Endothelial cell of umbilical vein (primary cell): Measurements from ENCODE around the gene ISX. TPM values are rescaled to one million over a fixed set of nuclear protein-coding genes. Genes with fewer than 3 reads are reported as not detected.

ENCODE experiments used
- BruUV-seq: library from RNA; stranded (reverse); fragments of 400-500 nt; replicated peaks from 2 replicates; lab custom pipeline; 2021; lab: Mats Ljungman, UMichigan
- CTCF ChIA-PET: fragments of 300-600, 350-600 bp; sonication (Branson Sonifier 250); formaldehyde crosslinking; loops from one replicate; lab custom pipeline; 2021; ENCODE audit warnings: antibody characterized with exemption, inconsistent platforms; lab: Charles Lee
- POLR2A ChIA-PET: fragments of 300-600, 350-600 bp; sonication (Branson Sonifier 250); formaldehyde crosslinking; loops from one replicate; lab custom pipeline; 2021; ENCODE audit warnings: antibody characterized with exemption, inconsistent platforms; lab: Charles Lee
- DNase-seq: peaks from one replicate; pipeline ENCODE4 v3.0.0-alpha.2; 2011; ENCODE audit warnings: low read depth, low spot score
- FAIRE-seq: peaks from 2 replicates; lab custom pipeline; 2011; peaks lifted over from hg19 to GRCh38; lab: Jason Lieb, UNC
- H2AFZ ChIP-seq: 2 replicates; pipeline ENCODE4 v1.6.0; 2012; ENCODE audit warnings: low read depth, low read length, control low read depth, inconsistent platforms
- H3K27ac ChIP-seq: 2 replicates; pipeline ENCODE4 v1.5.1; 2011; ENCODE audit warnings: low read depth, mild to moderate bottlenecking, control low read depth, low read length, moderate library complexity; ENCODE audit not compliant: insufficient read depth
- H3K27me3 ChIP-seq, 2 experiments: 2 replicates each; pipeline versions ENCODE4 v1.6.0 to v1.6.1; 2011; ENCODE audit warnings: low read length in 2 of 2, mixed read lengths in 1 of 2; ENCODE audit not compliant: control insufficient read depth in 2 of 2, insufficient read depth in 2 of 2
- H3K36me3 ChIP-seq, 2 experiments: 2 replicates in 1 of 2; 3 replicates in 1 of 2; pipeline ENCODE4 v1.5.1; 2011; ENCODE audit warnings: low read length in 2 of 2, mild to moderate bottlenecking in 1 of 2, moderate library complexity in 1 of 2; ENCODE audit not compliant: control insufficient read depth in 2 of 2, insufficient read depth in 2 of 2; ENCODE audit errors: extremely low read depth in 1 of 2
- H3K4me1 ChIP-seq: 3 replicates; pipeline ENCODE4 v1.5.1; 2011; ENCODE audit warnings: mild to moderate bottlenecking, low read length; ENCODE audit not compliant: control insufficient read depth, insufficient read depth; ENCODE audit errors: extremely low read depth
- H3K4me2 ChIP-seq: 2 replicates; pipeline ENCODE4 v1.6.1; 2011; ENCODE audit warnings: low read length, control low read depth, mixed read lengths; ENCODE audit not compliant: insufficient read depth
- H3K4me3 ChIP-seq, 3 experiments: fragments of 200-600 bp in 1 of 3; sonication (generic), shearing (Covaris generic) in 1 of 3; replicated peaks in 1 of 3; 2 replicates each; pipeline ENCODE4 v1.5.1; 2011 to 2016; ENCODE audit warnings: control low read depth in 3 of 3, low read length in 3 of 3, mild to moderate bottlenecking in 2 of 3, inconsistent platforms in 1 of 3, low read depth in 1 of 3, moderate library complexity in 1 of 3; ENCODE audit not compliant: insufficient read depth in 1 of 3
- H3K79me2 ChIP-seq: 2 replicates; pipeline ENCODE4 v1.6.0; 2012; ENCODE audit warnings: low read length, inconsistent platforms; ENCODE audit not compliant: control insufficient read depth, insufficient read depth
- H3K9ac ChIP-seq: replicated peaks from 2 replicates; pipeline ENCODE3; 2011; ENCODE audit warnings: low read length, control low read depth; ENCODE audit not compliant: insufficient read depth; ENCODE audit errors: extremely low read depth
- H3K9me1 ChIP-seq: replicated peaks from 3 replicates; pipeline ENCODE4 v1.6.0; 2011; ENCODE audit warnings: mild to moderate bottlenecking, low read length; ENCODE audit not compliant: control insufficient read depth, insufficient read depth; ENCODE audit errors: extremely low read depth
- H3K9me3 ChIP-seq: replicated peaks from 2 replicates; pipeline ENCODE4 v1.5.1; 2012; ENCODE audit warnings: low read length, inconsistent platforms; ENCODE audit not compliant: control insufficient read depth, insufficient read depth
- H4K20me1 ChIP-seq: replicated peaks from 2 replicates; pipeline ENCODE3; 2011; ENCODE audit warnings: mild to moderate bottlenecking, low read length; ENCODE audit not compliant: control insufficient read depth, insufficient read depth; ENCODE audit errors: extremely low read depth
- CTCF ChIP-seq, 2 donors: IDR thresholded peaks; 1 replicate in 1 of 2; 2 replicates in 1 of 2; pipeline ENCODE4 v1.5.1; 2011; ENCODE audit warnings: low read length in 2 of 2, mild to moderate bottlenecking in 2 of 2, moderate library complexity in 2 of 2, control low read depth in 1 of 2, inconsistent platforms in 1 of 2, low read depth in 1 of 2; ENCODE audit not compliant: insufficient read depth in 1 of 2; ENCODE audit errors: extremely low read depth in 1 of 2
- EZH2 ChIP-seq: IDR thresholded peaks from 2 replicates; pipeline ENCODE4 v1.6.1; 2012; ENCODE audit warnings: borderline replicate concordance, low read depth, mild to moderate bottlenecking, moderate library complexity, low read length, inconsistent platforms; ENCODE audit not compliant: severe bottlenecking
- FOS ChIP-seq: IDR thresholded peaks from 2 replicates; pipeline ENCODE4 v1.6.1; 2011; ENCODE audit warnings: mild to moderate bottlenecking, low read length, moderate library complexity, borderline replicate concordance; ENCODE audit not compliant: insufficient read depth
- GATA2 ChIP-seq: IDR thresholded peaks from 2 replicates; pipeline ENCODE4 v1.7.0; 2011; ENCODE audit warnings: low read depth, mild to moderate bottlenecking, moderate library complexity, mixed read lengths, low read length; ENCODE audit not compliant: insufficient read length, insufficient read depth
- JUN ChIP-seq: IDR thresholded peaks from 2 replicates; pipeline ENCODE4 v1.6.1; 2011; ENCODE audit warnings: borderline replicate concordance, low read depth; ENCODE audit not compliant: insufficient read length, insufficient read depth
- MYC ChIP-seq: IDR thresholded peaks from one replicate; pipeline ENCODE4 v1.6.1; 2011; ENCODE audit warnings: mild to moderate bottlenecking, low read depth, low read length
- POLR2A ChIP-seq: IDR thresholded peaks from 2 replicates; pipeline ENCODE4 v1.6.1; 2012; ENCODE audit warnings: low read depth, mild to moderate bottlenecking, control low read depth, low read length
- POLR2AphosphoS5 ChIP-seq: IDR thresholded peaks from 2 replicates; pipeline ENCODE4 v1.6.1; 2012; ENCODE audit warnings: low read depth, mild to moderate bottlenecking, control low read depth, low read length, moderate library complexity; ENCODE audit not compliant: insufficient read depth
- dilution Hi-C: fragments of 300-500 bp; cut with MboI; formaldehyde crosslinking; loops from one replicate; pipeline ENCODE4 v1.15.0; 2019; ENCODE audit warnings: low sequenced_read_pairs; ENCODE audit not compliant: extremely low pct_ligation_motif_present
- intact Hi-C: fragments of 100-400 bp; cut with micrococcal nuclease; formaldehyde crosslinking; loops from one replicate; pipeline ENCODE4 v1.10.0; 2022
- polyA plus RNA-seq, 4 experiments: library from polyadenylated mRNA; depleted of rRNA in 3 of 4; stranded (reverse) in 3 of 4; unstranded in 1 of 4; fragments of >200 nt; gene quantifications; 2 replicates each; pipeline versions ENCODE4 v1.2.1 to v1.2.3, GENCODE V29; 2011 to 2012; ENCODE audit warnings: missing spikeins in 1 of 4
- total RNA-seq: library from RNA; stranded (reverse); gene quantifications from 2 replicates; pipeline ENCODE4 v1.2.3, GENCODE V29; 2021
- TF ChIP-seq, protein P1 (sequence below): IDR thresholded peaks from 2 replicates; pipeline ENCODE4 v1.6.1; 2011; ENCODE audit not compliant: insufficient read depth, insufficient read length

ISX gene
- total and polyA plus RNA-seq, 2 donors (not counting 3 experiments of a cell fraction or from before 2014, with no cell fraction given), result not detected

- ChIA-PET CTCF (no interaction called here), POLR2A (no interaction called here)
- no peaks in the 10 kb centered on the region for H3K79me2 ChIP-seq
- intact Hi-C loops, result no loop called here
- H3K27me3 ChIP-seq, result no peaks in the 10 kb centered on the region
- no peak overlapping the region for H2AFZ ChIP-seq
- no TSS peak for BruUV-seq
- TF ChIP-seq EZH2 (no peak), POLR2AphosphoS5 (no peak), POLR2A (no peak), JUN (no peak), FOS (no peak), CTCF (IDR thresholded peaks at IDR 0.05; ENCODE audit: extremely low read depth in 1 of 2, insufficient read depth in 1 of 2, low read depth in 1 of 2, low read length in 2 of 2) (no peak), GATA2 (no peak), MYC (no peak)
- TF ChIP-seq, protein P1, sequence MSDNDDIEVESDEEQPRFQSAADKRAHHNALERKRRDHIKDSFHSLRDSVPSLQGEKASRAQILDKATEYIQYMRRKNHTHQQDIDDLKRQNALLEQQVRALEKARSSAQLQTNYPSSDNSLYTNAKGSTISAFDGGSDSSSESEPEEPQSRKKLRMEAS, result no peak
- peaks cover 3% of the 10 kb centered on the region for H3K9me3 ChIP-seq
- DNase-seq (no peak), FAIRE-seq (no peak)
- no peaks in the 10 kb centered on the region for H3K9me1 ChIP-seq
- H3K4me1 ChIP-seq, result no peaks in the 10 kb centered on the region
- no peak overlapping the region for H3K9ac ChIP-seq
- no peaks in the 10 kb centered on the region for H4K20me1 ChIP-seq
- H3K36me3 ChIP-seq, result no peaks in the 10 kb centered on the region
- H3K4me3 ChIP-seq, result no peak overlapping the region
- dilution Hi-C loops, result no loop called here
- no peak overlapping the region for H3K4me2 ChIP-seq
- no peak overlapping the region for H3K27ac ChIP-seq
These were observed 32.2 kb upstream of the ISX start for GRCh38 chr22:35033635-35034296.
